Right atrium auricular region (tissue), 2 donors: ENCODE data around the gene BMPR2. TPM values are rescaled to one million over a fixed set of nuclear protein-coding genes. Genes with fewer than 3 reads are reported as not detected.
"Not testable (repeated sequence)": the region's sequence is repeated elsewhere in the genome, so short reads cannot be mapped to it uniquely, and the experiment has no call there.

ENCODE experiments used
- DNase-seq: peaks from one replicate; pipeline ENCODE4 v3.0.0-alpha.2; 2019; ENCODE audit warnings: low spot score
- H3K27ac ChIP-seq, 2 donors: fragments of 200-600 bp; sonication (generic); 1 replicate in 1 of 2; 2 replicates in 1 of 2; pipeline ENCODE4 v1.5.1; 2016 to 2019
- H3K27me3 ChIP-seq, 2 donors: fragments of 200-600 bp; sonication (generic); one replicate each; pipeline versions ENCODE4 v1.5.1 to v1.6.0; 2017 to 2019
- H3K36me3 ChIP-seq: fragments of 200-600 bp; sonication (generic); one replicate; pipeline ENCODE4 v1.5.1; 2016
- H3K4me1 ChIP-seq, 2 donors: fragments of 200-600 bp; sonication (generic); one replicate each; pipeline versions ENCODE4 v1.5.1 to v1.6.0; 2017 to 2019
- H3K4me3 ChIP-seq, 2 donors: fragments of 200-600 bp; sonication (generic); 1 replicate in 1 of 2; 2 replicates in 1 of 2; pipeline ENCODE4 v1.5.1; 2017 to 2019; ENCODE audit warnings: mild to moderate bottlenecking in 1 of 2, moderate library complexity in 1 of 2
- H3K9me3 ChIP-seq, 2 donors: fragments of 200-600 bp; sonication (generic); one replicate each; pipeline ENCODE4 v1.5.1; 2019
- total RNA-seq, 2 donors: library from RNA; depleted of rRNA; stranded (reverse); fragments of >200 nt; gene quantifications; one replicate each; pipeline ENCODE4 v1.1.0, GENCODE V29; 2016
- TF ChIP-seq, protein P1 (sequence below), 2 donors: fragments of 200-600 bp; sonication (generic); IDR thresholded peaks; one replicate each; pipeline ENCODE4 v1.5.1; 2019; ENCODE audit warnings: antibody characterized with exemption in 2 of 2

Gene BMPR2
- total RNA-seq, 2 donors from 2014 or later: 55.0 to 68.5 TPM

DNA sequence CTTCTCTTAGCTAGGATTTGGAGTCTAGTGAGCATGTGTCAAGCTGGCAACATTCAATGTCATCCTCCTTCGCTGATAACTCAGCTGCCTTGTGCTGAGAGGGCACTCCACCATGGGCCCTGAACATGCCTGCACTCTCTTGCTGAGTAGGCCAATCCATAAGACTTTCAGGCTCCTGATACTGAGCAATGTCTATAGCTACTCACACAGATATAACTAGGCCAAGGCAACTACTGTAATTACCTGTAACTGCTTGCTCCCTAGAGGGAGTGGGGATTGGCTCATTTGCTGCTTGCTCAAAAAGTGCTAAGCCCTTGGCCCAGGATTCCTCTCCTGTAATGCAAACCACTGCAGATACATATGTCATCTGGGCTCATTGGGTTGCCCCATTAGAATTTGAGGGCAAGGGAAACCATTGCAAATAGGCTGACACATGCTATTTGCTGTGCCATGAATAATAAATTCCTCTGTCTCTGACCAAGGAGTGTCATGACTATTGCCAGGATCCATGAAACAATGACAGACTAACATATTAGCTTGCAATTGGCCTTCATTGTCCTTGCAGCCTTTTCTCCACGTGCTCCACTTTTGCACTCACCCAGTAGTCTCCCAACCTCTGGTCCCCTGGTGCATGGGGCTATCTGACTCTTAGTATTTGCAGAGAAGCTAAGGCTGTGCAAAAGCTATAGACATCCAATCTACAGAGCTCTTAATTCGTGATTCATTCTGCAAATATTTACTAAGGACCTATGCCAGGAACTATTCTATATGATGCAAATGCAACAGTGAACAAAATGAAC is 36.9 kb upstream of the BMPR2 start:
- Histone ChIP-seq H3K4me1 (no peaks in the 10 kb centered on the region), H3K27ac (no peak overlapping the region), H3K9me3 (no peaks in the 10 kb centered on the region), H3K27me3 (no peaks in the 10 kb centered on the region), H3K36me3 (no peaks in the 10 kb centered on the region), H3K4me3 (no peak overlapping the region)
- no peak for DNase-seq
- TF ChIP-seq, protein P1, sequence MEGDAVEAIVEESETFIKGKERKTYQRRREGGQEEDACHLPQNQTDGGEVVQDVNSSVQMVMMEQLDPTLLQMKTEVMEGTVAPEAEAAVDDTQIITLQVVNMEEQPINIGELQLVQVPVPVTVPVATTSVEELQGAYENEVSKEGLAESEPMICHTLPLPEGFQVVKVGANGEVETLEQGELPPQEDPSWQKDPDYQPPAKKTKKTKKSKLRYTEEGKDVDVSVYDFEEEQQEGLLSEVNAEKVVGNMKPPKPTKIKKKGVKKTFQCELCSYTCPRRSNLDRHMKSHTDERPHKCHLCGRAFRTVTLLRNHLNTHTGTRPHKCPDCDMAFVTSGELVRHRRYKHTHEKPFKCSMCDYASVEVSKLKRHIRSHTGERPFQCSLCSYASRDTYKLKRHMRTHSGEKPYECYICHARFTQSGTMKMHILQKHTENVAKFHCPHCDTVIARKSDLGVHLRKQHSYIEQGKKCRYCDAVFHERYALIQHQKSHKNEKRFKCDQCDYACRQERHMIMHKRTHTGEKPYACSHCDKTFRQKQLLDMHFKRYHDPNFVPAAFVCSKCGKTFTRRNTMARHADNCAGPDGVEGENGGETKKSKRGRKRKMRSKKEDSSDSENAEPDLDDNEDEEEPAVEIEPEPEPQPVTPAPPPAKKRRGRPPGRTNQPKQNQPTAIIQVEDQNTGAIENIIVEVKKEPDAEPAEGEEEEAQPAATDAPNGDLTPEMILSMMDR (IDR thresholded peaks at IDR 0.05): no peak

DNA sequence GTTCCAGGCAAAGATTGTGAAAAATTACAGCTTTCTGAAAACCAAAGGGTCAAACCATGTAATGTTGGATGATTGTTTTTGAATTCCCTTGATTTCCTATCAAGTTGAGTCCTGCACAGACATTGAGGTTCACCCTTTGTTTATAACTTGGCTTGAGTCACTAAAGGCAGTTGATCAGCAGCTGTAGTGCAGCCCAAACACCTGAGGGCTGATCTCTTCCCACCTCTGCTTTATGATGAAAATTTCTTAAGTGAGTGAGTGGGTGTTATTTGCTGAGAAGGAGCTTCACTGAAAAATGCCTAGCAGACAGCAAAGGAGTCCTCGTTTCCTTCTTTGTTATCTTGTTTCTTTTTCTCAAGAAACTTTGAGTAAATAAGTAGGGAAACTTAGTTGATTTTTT is 31.9 kb upstream of the BMPR2 start:
- no peaks in the 10 kb centered on the region for H3K27me3 ChIP-seq
- no peaks in the 10 kb centered on the region for H3K4me1 ChIP-seq
- H3K9me3 ChIP-seq: no peaks in the 10 kb centered on the region
- H3K36me3 ChIP-seq: no peaks in the 10 kb centered on the region
- TF ChIP-seq, protein P1 (IDR thresholded peaks at IDR 0.05): no peak
- no peak overlapping the region for H3K27ac ChIP-seq
- no peak overlapping the region for H3K4me3 ChIP-seq
- DNase-seq: no peak

DNA sequence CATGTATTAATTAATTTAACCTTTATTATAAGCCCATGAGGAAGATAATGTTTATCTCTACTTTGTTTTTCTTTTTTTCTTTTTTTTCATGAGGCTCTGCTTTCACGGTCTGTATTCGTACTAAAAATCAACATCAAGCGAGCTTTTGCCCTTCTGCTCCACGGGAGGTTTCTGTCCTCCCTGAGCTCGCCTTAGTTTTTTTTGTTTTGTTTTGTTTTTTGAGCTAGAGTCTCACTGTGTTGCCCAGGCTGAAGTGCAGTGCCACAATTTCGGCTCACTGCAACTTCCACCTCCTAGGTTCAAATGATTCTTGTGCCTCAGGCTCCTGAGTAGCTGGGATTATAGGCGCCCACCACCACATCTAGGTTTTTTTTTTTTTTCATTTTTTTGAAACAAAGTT is 29.9 kb upstream of the BMPR2 start:
- no peaks in the 10 kb centered on the region for H3K4me1 ChIP-seq
- H3K9me3 ChIP-seq: no peaks in the 10 kb centered on the region
- no peaks in the 10 kb centered on the region for H3K36me3 ChIP-seq
- no peaks in the 10 kb centered on the region for H3K27me3 ChIP-seq
- TF ChIP-seq, protein P1 (IDR thresholded peaks at IDR 0.05): no peak
- no peak overlapping the region for H3K27ac ChIP-seq
- DNase-seq: no peak
- no peak overlapping the region for H3K4me3 ChIP-seq

DNA sequence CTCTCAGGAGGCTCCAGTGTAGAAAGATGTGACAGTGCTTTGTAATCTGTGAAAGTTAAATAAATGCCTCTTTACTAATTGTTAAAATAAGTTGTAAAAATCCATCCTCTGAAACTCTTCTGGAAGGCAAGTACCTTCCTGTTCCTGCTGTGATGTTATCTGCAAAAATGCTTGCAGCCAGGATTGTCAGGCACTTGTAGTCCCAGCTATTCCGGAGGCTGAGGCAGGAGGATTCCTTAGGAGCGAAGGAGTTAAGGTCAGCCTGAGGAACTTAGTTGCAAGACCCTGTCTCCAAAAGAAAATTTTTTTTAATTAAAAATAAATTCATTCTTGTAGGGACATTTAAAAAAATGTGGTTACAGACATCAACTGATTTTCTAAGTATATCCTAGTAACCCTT is 22.7 kb upstream of the BMPR2 start:
- Histone ChIP-seq H3K36me3 (no peaks in the 10 kb centered on the region), H3K27me3 (no peaks in the 10 kb centered on the region), H3K27ac (no peak overlapping the region), H3K4me1 (no peaks in the 10 kb centered on the region), H3K4me3 (no peak overlapping the region), H3K9me3 (no peaks in the 10 kb centered on the region)
- TF ChIP-seq, protein P1 (IDR thresholded peaks at IDR 0.05): no peak
- no peak for DNase-seq

DNA sequence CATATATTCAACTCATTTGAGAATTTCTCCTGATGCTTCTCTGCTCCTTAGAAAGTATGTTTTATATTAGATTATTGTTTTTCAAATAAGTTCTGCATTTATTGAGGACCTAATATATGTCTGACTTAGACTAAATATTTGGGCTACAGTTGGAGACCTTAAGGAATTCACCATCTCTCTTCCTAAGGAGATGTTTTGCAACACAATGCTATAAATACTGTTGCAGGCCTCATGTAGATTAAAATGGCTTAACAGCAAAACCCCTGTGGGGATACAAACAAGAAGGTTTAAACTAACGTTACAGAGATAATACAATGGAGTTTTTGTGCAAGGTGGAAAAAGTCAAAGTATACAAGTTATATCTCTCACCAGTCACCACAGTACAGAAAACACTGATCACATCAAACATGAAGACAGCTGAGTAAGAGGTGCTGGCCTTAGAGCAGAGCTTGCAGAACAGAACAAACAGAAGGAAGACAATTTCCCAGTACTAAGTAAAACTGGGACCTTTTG is 20.1 kb upstream of the BMPR2 start:
- Histone ChIP-seq H3K4me3 (no peak overlapping the region), H3K36me3 (no peaks in the 10 kb centered on the region), H3K27me3 (no peaks in the 10 kb centered on the region), H3K27ac (no peak overlapping the region), H3K4me1 (no peaks in the 10 kb centered on the region), H3K9me3 (no peaks in the 10 kb centered on the region)
- TF ChIP-seq, protein P1 (IDR thresholded peaks at IDR 0.05): no peak
- DNase-seq: no peak

DNA sequence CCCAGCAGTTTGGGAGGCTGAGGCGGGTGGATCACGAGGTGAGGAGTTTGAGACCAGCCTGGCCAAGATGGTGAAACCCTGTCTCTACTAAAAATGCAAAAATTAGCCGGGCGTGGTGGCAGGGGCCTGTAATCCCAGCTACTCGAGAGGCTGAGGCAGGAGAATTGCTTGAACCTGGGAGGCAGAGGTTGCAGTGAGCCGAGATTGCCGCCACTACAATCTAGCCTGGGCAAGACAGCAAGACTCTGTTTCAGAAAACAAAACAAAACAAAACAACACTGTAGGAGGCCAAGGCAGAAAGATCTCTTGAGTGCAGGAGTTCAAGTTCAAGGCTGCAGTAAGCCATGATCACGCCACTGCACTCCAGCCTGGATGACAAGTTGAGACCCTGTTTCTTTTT is 17.2 kb upstream of the BMPR2 start:
- DNase-seq, H3K27me3 ChIP-seq, H3K27ac ChIP-seq, H3K9me3 ChIP-seq, H3K36me3 ChIP-seq, H3K4me3 ChIP-seq, H3K4me1 ChIP-seq: not testable (repeated sequence)
